ENCODE measurements around the gene PIP4K2C. TPM values are rescaled to one million over a fixed set of nuclear protein-coding genes. Genes with fewer than 3 reads are reported as not detected.

The PIP4K2C gene
- total RNA-seq, 2 experiments from 2014 or later = 14.5 to 15.9 TPM

- Histone ChIP-seq H2AFZ (ENCODE audit: low read length) (no peak overlapping the region), H4K20me1 (ENCODE audit: insufficient read depth, low read length) (no peaks in the 10 kb centered on the region), H3K9me2 (ENCODE audit: insufficient read depth, low read length) (no peaks in the 10 kb centered on the region), H3K9me3 (ENCODE audit: low read length) (no peaks in the 10 kb centered on the region), H3K4me1 (ENCODE audit: insufficient read depth, low read length, poor library complexity, severe bottlenecking) (peaks cover 29% of the 10 kb centered on the region), H3K4me2 (ENCODE audit: low read length) (no peak overlapping the region), H3K4me3 (ENCODE audit: low read depth, low read length, poor library complexity, severe bottlenecking) (no peak overlapping the region), H3K36me3 (ENCODE audit: insufficient read depth, low read length) (peaks cover 27% of the 10 kb centered on the region; the same call in 1 of the 2 replicates), H3K27ac (ENCODE audit: low read depth, low read length, poor library complexity, severe bottlenecking) (no peak overlapping the region), H3K79me2 (ENCODE audit: insufficient read depth, low read depth, low read length) (peaks cover 16% of the 10 kb centered on the region; the same call in 1 of the 2 replicates)
- intact Hi-C loops (cut with micrococcal nuclease; ENCODE audit: unreplicated experiment) = no loop called here
- DNase-seq (ENCODE audit: low spot score) = no peak
- ChIA-PET CTCF (ENCODE audit: unreplicated experiment) (no interaction called here), POLR2A (interaction anchor here (0.6 kb wide), 2 partner anchors 208 to 472 kb away, joined by 3 read pairs; partner anchors contain the start of gene CDK4)
- no TSS peak for BruUV-seq (replicated peaks)
- TF ChIP-seq EZH2phosphoT487 (IDR thresholded peaks at IDR 0.05; ENCODE audit: borderline replicate concordance, low read depth, low read length) = no peak
- no peak for TF ChIP-seq CTCF (conservative IDR thresholded peaks at IDR 0.05; ENCODE audit: low read length)
Observed at GRCh38 chr12:57543581-57543980, 47.4 kb upstream of the PIP4K2C start.

- Histone ChIP-seq H3K4me2 (ENCODE audit: low read length) (peak overlapping the region; percentile 71), H4K20me1 (ENCODE audit: insufficient read depth, low read length) (no peaks in the 10 kb centered on the region), H3K9me2 (ENCODE audit: insufficient read depth, low read length) (no peaks in the 10 kb centered on the region), H3K79me2 (ENCODE audit: insufficient read depth, low read depth, low read length) (peaks cover 16% of the 10 kb centered on the region; the same call in 1 of the 2 replicates), H3K27ac (ENCODE audit: low read depth, low read length, poor library complexity, severe bottlenecking) (no peak overlapping the region), H2AFZ (ENCODE audit: low read length) (no peak overlapping the region), H3K4me1 (ENCODE audit: insufficient read depth, low read length, poor library complexity, severe bottlenecking) (peaks cover 23% of the 10 kb centered on the region), H3K9me3 (ENCODE audit: low read length) (no peaks in the 10 kb centered on the region), H3K36me3 (ENCODE audit: insufficient read depth, low read length) (peaks cover 7% of the 10 kb centered on the region; the same call in 1 of the 2 replicates), H3K4me3 (ENCODE audit: low read depth, low read length, poor library complexity, severe bottlenecking) (peak overlapping the region; percentile 86)
- DNase-seq (ENCODE audit: low spot score) = no peak
- POLR2A ChIA-PET = interaction anchor here (1.1 to 1.4 kb wide), 3 partner anchors 9 to 21 kb away, joined by 3 to 4 read pairs (median 3); no protein-coding TSS in a partner anchor
- intact Hi-C loops (cut with micrococcal nuclease; ENCODE audit: unreplicated experiment) = loop anchor here (2.0 kb wide), 1 partner anchor 23 kb away; the partner anchor contains the start of gene MBD6
- CTCF ChIA-PET (ENCODE audit: unreplicated experiment) = interaction anchor here (0.5 kb wide), 1 partner anchor 91 kb away, joined by 3 read pairs; the partner anchor contains the start of gene INHBE
- TF ChIP-seq EZH2phosphoT487 (IDR thresholded peaks at IDR 0.05; ENCODE audit: borderline replicate concordance, low read depth, low read length) = no peak
- TF ChIP-seq CTCF (conservative IDR thresholded peaks at IDR 0.05; ENCODE audit: low read length) = no peak
- BruUV-seq (replicated peaks) = no TSS peak
Observed at GRCh38 chr12:57545809-57546437, 45.1 kb upstream of the PIP4K2C start.

Measured in OCI-LY7 (cell line).